Ureter (tissue), 1 donor: Measurements from ENCODE around the gene CNPY1. TPM values are rescaled to one million over a fixed set of nuclear protein-coding genes. Genes with fewer than 3 reads are reported as not detected.

ENCODE experiments used
- DNase-seq: peaks from one replicate; pipeline ENCODE4 v3.0.0-alpha.2; 2020; ENCODE audit warnings: low spot score
- total RNA-seq: library from RNA; stranded (reverse); gene quantifications from one replicate; pipeline ENCODE4 v1.2.4, GENCODE V29; 2023
- donor health status: DM: yes; HTN: yes; CAD: no.

CNPY1 gene
- total RNA-seq, 1 donor from 2014 or later: not detected

DNA sequence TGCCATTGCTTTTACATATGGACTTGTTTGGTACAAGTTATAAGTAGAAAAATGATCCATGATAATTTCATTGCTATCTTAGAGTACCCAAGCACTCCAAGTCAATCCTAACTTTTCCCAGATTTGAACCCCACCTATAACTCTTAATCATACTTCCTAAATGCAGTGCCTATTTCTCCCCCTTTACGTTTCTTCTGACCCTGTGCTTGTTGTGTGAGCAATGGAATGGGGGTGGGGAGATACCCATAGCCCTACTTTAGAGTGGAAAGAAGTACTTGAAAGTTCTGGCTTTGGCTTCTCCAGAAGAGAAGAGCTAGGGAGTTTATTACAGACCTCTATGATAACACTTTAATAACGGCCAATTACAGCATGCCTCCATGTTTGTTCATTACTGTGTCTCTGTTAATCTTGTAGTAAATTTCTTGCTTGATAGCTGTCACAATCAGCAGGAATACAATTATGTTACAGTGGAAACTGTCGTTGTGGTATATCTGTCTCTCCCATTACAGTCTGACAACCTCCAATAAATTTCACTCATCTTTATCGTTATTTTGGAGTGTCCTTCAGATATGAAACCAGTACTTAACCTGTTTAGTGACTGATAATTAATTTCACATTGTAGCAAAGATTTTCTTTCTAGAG is 34.0 kb downstream of the CNPY1 start:
- DNase-seq: no peak

DNA sequence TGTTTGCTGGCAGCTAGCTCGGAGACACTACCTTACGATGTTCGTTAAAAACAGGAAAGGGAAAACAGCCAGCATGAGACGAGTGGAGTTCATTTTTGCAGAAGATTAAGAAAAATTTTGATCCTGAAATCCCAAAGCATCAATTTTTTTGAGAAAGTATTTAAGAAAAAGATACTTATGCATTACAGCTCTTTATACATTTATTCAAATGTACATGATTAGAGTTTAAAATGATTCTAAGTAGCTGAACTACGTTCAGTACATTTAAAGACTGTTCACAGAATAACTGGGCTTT is 34.7 kb downstream of the CNPY1 start:
- no peak for DNase-seq

DNA sequence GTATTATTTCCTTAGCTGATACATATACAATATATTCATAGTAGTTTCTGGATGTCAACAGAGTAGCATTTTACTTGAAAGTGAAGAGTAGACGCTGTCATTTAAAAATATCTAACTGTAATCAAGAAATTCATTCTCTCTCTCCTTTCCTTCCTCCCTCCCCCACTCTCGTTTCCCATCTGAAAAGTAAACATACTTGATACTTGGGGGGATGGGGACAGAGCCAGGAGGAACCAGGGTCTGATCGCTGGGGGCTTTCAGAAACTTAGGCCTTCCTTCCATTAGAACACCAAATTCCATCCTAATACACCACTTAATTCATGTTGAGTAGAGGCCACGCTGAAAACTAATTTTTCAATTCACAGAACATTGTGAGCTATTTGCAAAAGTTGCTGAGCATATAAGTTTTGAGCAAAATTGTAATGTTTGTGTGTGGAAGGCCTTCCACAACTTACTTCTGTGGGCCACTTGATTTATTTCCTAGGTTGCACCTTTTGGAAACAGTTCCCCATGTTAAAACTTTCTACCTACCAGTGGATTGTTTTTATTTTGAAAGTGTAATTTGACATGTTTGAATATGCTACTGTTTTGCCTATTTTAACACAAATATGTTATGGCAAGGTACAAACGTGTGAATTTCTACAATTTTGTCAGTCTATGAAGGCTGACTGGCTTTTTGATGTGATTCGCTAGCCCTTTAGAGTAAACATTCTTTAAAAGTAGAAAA is 35.2 kb downstream of the CNPY1 start:
- no peak for DNase-seq

DNA sequence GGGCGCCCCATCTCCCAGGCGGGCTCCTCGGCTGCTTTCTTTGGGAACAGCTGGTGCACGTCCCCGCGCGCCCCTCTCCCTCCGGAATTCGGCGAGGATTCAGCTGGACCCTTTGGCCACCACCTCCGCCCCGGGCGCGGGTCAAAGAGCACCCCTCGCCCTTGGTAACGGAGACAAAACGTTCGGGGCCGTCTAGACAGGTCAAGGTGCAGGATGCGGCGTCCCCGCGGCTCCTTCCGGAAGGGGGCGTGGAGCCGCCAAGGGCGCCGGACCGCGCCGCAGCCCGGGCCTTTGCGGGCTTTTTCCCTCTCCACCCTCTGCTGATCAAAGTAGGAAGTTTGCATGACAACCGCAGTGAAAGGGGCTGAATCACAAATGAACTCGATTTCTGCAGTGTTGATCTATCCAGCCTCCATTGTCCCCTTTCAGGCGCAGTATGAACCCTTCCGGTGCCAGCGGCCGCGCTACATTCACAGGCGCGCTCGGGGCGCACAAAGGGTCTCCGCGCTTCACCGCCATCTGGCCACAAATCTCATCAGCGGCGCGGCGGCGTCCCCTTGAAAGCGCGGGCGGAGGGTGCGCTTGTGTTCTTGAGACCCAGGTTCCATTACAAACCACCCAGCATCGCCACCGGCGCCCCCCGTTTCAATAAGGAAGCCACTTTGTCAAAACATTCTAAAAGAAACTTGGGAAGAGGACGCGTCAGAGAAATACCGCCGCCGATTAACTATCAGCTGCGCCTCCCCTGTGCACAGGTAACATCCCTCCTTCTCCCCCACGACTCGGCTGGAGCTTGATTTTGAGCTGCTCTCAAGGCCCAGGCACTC is 36.4 kb downstream of the CNPY1 start:
- no peak for DNase-seq

DNA sequence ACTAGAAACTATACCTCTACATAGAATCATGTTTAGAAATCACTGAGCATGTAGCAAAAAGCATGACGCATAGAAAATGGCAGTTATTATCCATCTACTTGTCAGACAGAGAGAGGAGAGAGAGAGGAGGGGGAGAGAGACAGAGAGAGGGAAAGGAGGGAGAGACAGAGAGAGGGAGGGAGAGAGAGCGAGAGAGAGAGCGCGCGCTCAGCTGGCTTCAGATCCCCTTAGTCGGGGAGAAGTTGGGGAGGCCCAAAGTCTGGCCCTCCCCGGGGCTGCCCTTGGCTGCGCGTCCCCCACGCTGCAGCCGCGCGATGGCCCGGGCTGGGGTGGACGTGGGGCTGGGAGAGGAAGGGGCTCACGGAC is 37.0 kb downstream of the CNPY1 start:
- DNase-seq: no peak

DNA sequence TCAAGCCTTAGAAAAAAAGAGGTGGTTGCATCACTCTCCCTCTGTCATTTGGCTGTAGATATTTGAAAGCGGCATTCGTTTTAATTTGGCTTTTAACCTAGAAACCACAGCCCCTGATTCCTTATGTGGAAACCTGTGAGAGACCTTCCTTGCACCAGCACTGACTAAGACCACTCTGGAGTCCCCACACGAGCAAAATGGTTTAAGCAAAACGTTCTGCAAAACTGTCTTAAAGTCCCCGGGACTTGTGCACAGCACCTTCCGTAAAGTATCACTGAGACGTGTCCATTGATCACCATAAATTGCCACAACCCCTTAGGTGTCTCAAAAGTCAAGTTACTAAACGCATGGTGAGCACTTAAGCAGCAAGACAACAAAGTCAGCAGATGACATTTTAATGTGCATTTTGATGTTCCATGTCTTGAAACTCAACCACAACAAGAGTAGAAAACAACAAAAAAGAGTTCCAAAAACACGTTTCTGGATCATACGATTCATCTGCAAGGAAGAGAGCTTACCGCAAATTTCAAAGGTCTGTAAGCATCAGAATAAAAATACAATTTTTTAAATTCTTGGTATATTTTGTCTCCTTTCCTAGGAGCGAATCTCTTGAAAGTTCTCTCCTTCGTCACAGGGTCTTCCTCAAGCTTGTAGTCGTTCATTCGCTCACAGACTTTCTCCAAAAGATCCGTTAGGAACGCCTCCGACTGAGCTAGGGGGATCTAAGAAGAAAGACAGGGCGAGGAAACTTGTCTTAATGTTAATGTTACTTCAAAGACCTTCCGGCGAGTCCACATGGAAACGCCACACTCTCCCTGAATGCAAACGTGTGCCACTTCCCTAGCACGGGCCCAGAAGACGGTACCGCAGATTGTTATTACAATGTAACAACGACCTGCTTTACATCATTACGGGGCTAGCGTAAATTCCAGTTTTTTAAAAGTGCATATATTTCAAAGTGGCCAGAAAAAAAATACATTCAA is 37.7 kb downstream of the CNPY1 start:
- DNase-seq: no peak

DNA sequence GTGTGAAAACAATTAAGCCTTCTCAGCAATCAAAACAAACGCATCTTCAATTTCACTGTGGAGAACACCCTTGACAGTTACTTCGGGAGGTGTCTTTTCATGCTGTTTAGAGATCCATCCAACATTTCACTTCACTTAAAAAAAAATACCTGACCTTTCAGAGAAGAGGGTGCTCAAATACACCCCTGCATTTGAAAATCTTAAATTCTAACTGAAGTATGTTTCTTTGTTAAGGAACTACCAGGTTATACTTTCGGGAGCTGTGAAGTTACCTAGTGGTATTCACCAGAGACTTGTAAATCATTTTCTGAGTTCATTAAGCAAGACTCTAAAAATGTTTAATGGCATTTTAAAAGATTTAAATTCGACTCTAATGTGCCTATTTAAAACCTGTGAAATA is 38.8 kb downstream of the CNPY1 start:
- DNase-seq: no peak

DNA sequence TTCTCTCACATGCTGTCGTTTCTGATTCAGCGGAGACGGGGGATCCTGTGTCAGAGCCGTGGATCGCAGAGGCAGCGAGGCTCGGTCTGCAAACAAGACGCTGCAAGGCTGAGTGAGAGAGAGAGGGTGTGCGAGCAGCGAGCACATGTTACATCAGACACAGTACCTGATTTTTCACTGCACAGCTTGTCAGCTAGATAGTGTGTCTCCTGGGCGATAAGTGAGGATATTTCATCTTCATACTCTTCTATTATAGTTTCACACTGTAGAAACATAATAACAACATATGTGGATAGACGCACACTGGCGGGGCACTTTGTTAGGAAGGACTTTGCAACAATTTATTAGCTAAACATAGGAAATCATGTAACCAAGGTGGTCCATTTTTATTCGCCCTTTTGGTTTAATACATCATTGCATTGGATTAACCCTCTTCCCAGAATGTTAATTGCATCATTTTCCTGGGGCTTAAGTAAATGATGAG is 39.5 kb downstream of the CNPY1 start:
- DNase-seq: no peak

DNA sequence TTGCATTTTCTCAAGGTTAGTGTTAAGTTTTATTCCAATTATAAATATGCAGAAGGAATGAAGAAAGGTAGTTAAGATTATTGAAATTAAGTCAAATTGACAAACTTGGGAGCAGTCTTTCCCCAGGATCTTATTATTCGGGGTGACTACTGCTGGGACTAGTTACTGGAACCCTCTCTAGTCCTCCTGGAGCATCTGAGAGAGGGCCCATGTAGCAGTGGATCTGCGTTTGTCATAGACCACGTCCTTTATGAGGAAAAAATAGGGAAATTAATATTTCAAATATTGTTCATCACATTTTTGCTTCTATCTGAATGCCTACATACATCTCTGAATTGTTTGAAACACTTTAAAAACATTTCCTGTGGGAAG is 41.0 kb downstream of the CNPY1 start:
- no peak for DNase-seq

DNA sequence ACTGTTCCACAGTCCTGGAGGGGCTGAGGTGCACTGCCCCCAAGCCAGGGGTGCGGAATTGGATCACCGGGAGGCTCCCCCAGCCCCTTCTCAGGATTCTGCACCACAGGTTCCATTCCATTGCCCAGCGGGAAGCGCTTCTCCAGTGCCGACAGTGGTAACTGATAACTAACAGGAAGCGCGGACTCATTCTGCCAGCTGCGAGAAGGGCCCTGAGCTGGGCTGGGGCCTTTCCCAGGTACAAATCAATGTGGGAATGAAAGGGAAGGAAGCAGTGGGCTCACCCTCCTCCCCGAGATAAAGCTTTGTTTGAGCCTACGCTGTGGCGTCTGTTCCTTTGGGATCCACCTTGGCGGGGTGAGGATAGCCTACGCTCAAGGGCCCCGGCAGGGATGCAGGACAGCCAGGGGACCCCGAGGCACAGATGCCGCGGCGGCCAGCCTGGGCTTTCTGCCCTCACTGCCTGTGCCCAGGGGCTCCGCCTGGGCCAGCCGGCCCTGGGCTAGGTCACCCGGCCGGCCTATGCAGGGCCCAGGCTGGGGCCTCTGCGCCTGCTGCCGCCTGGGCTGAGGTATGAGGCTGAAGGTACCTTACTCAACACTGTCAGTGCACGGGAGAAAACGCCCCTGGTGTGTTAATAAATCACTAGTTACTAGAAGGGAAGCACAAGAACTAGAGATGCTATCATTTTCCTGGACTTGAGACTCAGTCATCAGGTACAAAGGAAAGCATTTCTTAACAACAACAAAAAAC is 49.0 kb downstream of the CNPY1 start:
- DNase-seq: no peak

DNA sequence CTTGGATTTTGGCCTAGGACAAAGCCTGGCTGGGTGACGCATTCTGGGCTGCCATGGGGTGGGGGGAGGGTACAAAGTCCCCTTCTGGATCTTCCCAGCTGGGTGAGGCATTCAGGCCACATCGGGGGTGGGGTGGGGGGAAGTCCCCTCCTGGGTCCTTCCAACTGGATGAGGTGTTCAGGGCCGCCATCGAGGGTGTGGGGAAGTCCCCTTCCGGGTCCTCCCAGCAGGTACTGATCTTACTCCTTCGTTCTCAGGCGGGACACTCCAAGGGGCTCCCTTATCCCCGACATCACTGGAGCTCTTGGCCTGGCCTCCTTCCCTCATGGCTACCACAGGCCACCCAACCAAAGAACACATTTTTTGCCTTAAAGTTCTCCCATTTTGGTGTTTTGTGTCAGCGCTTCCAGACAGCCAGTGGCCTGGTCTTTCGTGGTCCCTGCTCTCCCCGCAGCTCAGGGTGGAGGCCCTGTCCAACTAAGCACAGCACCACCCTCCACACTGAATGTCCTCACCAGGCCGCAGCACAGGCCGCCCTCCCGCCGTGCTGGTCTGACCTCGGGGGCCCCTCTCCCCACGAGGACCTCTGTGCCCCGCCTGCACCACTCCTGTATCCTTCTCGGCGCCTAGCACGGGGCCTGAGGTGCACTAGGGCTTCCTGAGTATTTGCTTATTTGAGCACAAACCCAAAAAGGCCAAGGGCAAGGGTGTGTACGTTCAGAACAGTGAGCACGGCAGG is 49.9 kb downstream of the CNPY1 start:
- no peak for DNase-seq

DNA sequence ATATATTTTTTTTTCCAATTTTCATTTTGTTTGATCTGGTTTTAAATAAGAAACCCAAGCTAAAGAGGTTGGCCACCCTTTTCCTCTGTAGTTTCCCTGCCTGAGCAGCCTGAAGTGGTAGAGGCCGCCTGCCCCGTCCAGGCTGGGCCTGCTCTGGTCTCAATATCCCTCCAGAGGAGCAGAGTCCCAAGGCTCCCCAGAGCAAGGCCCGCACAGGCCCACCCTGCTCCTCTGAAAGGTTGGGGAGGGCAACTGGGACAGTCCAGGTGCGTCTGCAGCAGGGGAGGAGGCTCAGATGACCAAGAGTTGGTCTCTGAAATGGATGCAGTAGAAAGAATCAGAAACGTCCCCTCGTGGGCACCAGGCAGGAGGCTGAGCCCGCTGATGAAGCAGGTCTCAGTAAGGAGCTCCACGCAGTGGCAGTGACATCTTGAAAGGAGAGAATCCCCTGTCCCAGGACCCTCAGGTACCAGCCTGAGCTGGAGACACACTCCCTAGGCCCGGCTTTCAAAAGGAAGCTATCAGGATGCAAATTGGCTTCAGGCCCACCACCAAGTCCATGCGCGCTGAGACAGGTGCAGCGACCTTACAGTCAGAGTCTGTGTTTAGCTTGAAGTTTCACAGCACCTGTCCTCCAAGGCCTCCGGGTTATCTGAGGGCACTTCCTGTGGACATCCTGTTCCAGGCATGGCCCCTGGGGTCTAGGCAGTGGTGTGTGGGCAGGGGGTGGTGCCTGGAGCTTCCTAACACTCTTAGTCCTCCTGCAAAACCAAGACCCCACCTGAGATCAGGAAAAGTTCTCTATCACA is 50.7 kb downstream of the CNPY1 start:
- no peak for DNase-seq

DNA sequence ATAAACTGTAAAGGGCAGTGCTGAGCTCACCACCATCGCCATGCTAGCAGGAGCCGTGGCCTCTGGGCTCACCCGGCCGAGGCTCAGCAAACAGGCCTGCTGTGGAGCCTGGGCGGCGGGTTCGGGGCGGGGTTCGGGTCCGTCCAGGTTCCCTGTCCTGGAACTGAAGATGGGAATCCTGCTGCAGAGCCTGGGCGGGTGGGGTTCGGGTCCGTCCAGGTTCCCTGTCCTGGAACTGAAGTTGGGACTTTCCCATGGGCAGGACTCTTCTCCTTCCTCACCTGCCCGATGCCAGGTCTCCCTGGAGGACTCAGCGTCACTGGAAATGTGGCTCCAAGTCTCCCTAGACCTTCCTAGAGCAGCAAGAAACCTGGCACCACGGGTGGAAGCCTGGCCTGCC is 51.8 kb downstream of the CNPY1 start:
- no peak for DNase-seq

DNA sequence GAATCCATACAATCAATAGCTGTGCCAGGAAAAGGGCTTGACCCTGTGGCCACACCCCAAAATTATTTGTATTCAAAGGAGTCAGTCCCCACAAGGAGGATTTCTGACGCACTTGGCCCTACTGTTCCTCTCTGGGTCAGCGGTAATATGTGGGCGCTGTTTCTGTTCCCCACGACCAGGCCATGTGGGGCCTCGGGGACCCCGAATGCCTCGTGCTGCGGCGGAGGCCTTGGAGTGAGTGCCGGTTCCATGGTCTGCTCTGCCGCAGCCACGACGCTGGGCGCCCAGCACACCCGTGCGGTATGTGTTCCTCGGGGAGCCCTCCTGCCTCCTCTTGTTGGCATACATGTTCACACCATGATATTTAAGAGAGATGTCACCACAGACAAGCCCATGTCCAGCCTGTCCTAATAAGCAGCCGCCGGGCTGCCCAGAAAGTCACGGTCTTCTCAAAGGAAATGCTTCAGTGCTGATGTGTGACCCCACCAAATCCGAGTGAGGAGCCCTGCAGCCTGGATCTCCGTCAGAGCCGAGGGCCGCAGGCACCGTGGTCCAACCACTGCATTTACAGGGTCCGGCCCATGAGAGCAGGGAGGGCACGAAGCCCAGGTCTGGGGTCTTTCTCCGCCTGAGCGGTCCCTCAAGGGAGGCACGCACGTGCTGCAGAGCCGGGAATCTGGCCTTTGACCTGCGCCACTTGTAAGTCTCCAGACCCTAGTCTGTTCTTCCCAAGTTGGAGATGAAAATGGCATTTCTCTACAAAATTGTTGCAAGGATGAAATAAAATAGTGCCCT is 52.4 kb downstream of the CNPY1 start:
- no peak for DNase-seq

DNA sequence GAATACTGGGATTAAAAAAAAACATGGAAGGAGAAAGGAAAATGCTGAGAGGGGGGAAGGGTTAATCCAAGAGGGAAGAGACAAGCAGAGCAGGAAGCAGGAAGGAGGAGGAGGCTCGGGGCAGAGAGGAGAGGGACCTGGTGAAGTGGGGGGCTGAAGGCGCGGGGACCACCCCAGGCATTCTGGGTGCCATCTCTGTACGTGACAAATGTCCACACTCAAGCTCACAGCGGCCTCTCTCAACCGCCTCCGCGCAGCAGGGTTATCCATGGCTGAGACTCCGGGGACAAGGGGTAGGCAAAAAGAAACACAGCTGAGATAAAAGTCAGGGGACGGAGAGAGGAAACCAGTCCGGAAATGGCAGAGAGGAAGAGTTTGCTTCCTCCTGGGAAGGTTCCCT is 54.5 kb downstream of the CNPY1 start:
- DNase-seq: no peak

DNA sequence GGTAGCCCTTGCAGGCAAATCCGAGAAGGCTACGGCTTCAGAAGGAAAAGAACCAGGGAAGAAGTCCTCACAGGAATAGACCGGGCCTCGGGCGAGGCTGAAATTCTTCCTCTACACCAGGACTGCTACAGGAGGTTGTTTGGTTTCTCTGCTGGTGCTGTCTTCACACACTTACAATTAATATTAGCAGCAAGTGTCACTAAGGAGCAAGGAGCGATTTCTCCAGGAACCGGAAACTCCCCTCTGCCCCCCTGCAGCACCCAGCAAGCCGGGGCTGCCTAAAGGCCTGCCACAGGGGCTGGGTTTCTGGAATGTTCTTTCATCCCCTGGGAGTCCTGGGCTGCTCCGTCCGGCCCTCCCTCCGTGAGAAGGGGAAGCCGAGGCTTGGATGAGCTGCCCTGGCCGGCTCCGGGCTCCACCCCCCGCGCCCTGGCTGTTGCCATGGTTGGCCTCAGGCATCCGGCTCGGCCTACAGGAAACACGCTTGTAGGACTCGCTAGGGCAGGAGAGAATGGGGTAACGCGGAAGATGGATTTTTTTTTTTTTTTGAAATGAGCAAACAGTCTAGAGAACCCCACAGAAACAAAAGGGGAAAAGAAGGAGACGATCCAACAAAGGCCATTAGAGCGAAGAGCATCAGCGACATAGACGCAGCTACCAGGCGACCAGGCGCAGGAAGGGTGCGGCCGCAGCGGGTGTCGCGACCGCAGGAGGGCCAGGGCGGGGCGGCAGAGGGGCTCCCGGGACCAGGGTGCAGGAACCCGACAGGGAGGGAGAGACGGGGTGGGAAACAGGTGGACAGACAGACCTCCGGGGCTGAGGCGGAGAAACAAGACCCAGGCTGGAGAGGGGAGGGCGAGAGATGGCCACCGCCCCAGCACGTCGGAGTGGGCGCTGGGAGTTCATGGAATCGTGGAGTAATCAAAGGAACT is 55.4 kb downstream of the CNPY1 start:
- peak; percentile 68 for DNase-seq

DNA sequence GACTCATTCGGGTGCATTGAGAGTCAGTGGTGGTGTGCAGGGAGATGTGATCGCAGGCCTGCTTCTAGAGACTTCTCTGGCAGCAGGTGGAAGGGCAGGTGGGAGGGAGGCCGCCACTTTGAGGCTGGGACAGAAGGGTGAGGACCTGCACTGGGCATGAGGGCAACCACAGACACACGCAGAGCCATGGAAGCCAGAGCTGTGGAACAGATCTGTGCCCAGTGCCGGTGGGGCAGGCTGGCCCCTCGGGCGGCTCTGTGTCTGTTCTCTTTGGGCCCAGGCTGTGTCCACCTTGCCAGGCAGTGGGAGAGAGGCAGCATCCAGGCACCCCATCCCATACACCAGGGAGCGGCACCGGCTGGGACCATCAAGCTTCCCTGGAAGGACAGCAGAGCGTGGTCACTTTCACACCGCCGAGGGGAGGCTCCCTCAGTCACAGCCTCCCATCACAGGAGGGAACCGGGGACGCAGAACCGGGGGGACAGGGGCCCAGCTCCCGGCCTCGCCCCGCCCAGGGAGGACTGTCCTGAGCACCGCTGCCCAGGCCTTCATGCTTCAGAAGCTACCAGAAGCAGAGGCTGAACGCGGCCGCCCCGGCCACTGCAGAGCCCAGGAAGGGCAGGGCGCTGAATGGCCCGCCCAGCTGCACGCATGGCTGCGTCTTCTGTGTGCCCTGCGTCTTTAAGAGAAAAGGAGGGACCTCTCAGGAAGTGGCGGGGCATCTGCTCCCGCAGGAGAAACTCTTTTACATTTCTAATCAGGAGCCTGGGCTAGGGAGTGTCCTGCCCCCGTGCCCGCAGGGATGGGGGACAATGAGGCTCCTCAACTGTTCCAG is 56.3 kb downstream of the CNPY1 start:
- no peak for DNase-seq
